K562 (cell line): ENCODE measurements around the gene SSR2. TPM values are rescaled to one million over a fixed set of nuclear protein-coding genes. Genes with fewer than 3 reads are reported as not detected.
A peak's percentile ranks its signal among the peaks of the same experiment; 100 is the strongest.

Experiments used
- CEBPG ChIP-seq, 3 experiments: fragments of 200-800 bp in 1 of 3; sonication (Bioruptor generic) in 1 of 3; sonication (generic) in 1 of 3; formaldehyde crosslinking in 1 of 3; IDR thresholded peaks in 2 of 3; conservative IDR thresholded peaks in 1 of 3; 2 replicates each; pipeline versions ENCODE4 v1.6.1 to v1.8.0; 2016 to 2022; ENCODE audit warnings: missing compliant biosample characterization in 2 of 3, missing genetic modification characterization in 2 of 3, mild to moderate bottlenecking in 1 of 3, missing genetic modification reagents in 1 of 3
- FIP1L1 ChIP-seq: fragments of 200-400 bp; formaldehyde crosslinking; IDR thresholded peaks from 2 replicates; pipeline ENCODE4 v1.6.1; 2018; ENCODE audit warnings: mild to moderate bottlenecking, low read depth, low read length; ENCODE audit not compliant: poor library complexity, severe bottlenecking
- GABPB1 ChIP-seq: sonication (generic); formaldehyde crosslinking; IDR thresholded peaks from 2 replicates; pipeline ENCODE4 v1.8.0; 2022; ENCODE audit warnings: mild to moderate bottlenecking, missing genetic modification reagents
- MCM5 ChIP-seq: fragments of 450-650 bp; IDR thresholded peaks from 2 replicates; pipeline ENCODE4 v1.6.1; 2016; ENCODE audit warnings: low read depth
- MCM7 ChIP-seq, 2 experiments: fragments of 450-650 bp; IDR thresholded peaks; 2 replicates each; pipeline ENCODE4 v1.6.1; 2016 to 2018
- MIER1 ChIP-seq: fragments of 450-650 bp; IDR thresholded peaks from 2 replicates; pipeline ENCODE4 v1.6.1; 2016; ENCODE audit warnings: antibody characterized with exemption, mild to moderate bottlenecking, low read depth
- TAF9B ChIP-seq: fragments of 450-650 bp; IDR thresholded peaks from 2 replicates; pipeline ENCODE4 v1.6.1; 2018; ENCODE audit warnings: mild to moderate bottlenecking; ENCODE audit not compliant: partially characterized antibody
- ZC3H4 ChIP-seq: sonication (generic); formaldehyde crosslinking; IDR thresholded peaks from 2 replicates; pipeline ENCODE4 v1.9.0; 2021; ENCODE audit warnings: missing genetic modification reagents, borderline replicate concordance
- ZNF232 ChIP-seq: sonication (generic); formaldehyde crosslinking; IDR thresholded peaks from 2 replicates; pipeline ENCODE4 v1.8.0; 2022; ENCODE audit warnings: mild to moderate bottlenecking, missing genetic modification reagents
- ZNF263 ChIP-seq: sonication (generic); formaldehyde crosslinking; IDR thresholded peaks from 2 replicates; pipeline ENCODE4 v1.8.0; 2022; ENCODE audit warnings: mild to moderate bottlenecking, missing genetic modification reagents, borderline replicate concordance
- ZNF77 ChIP-seq: fragments of 250-450 bp; sonication (Bioruptor Pico); IDR thresholded peaks from 2 replicates; pipeline ENCODE4 v1.5.0; 2020
- polyA plus RNA-seq, 8 experiments: library from polyadenylated mRNA; depleted of rRNA in 4 of 8; stranded (reverse) in 5 of 8; unstranded in 3 of 8; fragments of >200 nt; fragmentation: Nextera tagmentation in 2 of 8; fragmentation: Illumina TruSeq in 1 of 8; extraction: Ambion mirVana in 2 of 8; extraction: Trizol in 1 of 8; gene quantifications; 2 replicates each; pipeline versions ENCODE4 v1.2.1 to v1.2.3, GENCODE V29; 2011 to 2014; ENCODE audit warnings: inconsistent platforms in 1 of 8, missing spikeins in 1 of 8
- total RNA-seq, 7 experiments: library from RNA; depleted of rRNA in 6 of 7; stranded (reverse); fragments of >200 nt in 6 of 7; fragmentation: Illumina TruSeq in 2 of 7; extraction: Trizol in 2 of 7; gene quantifications; 2 replicates each; pipeline versions ENCODE4 v1.2.1 to v1.2.3, GENCODE V29; 2011 to 2021; ENCODE audit warnings: low replicate concordance in 1 of 7
- TF ChIP-seq, protein P1 (sequence below): IDR thresholded peaks from 3 replicates; pipeline ENCODE4 v1.6.1; 2011; ENCODE audit warnings: borderline replicate concordance, mild to moderate bottlenecking, moderate library complexity; ENCODE audit not compliant: insufficient read length; ENCODE audit errors: extremely low read depth
- TF ChIP-seq, protein P2 (sequence below): fragments of 200-600 bp; sonication (generic); IDR thresholded peaks from one replicate; pipeline ENCODE4 v1.6.1; 2012; ENCODE audit warnings: mild to moderate bottlenecking, low read depth, low read length, inconsistent platforms

Gene SSR2
- total and polyA plus RNA-seq, 9 of the 15 experiments (the other 6 are each of a cell fraction or from before 2014, with no cell fraction given), result 161 to 411 (median 240) TPM

DNA sequence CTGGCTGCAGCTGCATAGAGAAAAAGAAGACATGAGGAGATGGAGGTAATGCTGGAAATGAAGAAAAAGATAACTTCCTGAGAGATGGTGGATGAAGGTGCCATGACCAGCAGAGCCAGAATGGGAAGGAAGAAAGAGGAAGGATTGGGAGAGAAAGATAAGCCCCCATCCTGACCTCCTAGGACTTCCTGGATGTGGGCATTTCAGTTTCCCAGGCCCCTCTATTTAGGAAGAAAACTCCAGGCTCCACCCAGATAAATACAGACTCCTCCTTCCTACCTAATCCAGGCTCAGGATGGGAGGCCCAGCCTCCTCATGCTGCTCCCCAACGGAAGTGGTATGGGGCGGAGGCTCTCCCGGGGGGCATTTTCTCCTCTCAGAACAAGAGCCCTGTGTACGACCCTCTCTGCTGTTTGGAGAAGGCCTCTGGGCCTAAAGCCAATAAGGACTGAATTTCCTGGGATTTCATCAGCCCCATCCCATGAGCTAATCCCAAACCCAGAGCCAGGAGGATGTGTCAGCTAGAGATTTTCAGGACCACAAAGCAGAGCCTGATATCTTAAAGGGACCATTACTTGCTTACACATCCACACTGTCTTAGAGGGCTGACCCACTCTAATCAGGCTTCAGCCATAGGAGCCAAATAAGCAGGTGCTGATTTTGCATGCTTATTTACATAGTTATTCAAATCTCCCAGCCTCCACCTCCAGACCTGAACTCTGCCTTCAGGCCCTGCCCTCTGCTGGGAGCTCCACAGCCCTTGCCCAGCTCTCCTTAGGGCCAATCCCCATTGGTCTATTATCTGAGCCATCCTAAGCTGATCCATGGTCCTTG is 37.3 kb downstream of the SSR2 start (continued):
- TF ChIP-seq, protein P1, sequence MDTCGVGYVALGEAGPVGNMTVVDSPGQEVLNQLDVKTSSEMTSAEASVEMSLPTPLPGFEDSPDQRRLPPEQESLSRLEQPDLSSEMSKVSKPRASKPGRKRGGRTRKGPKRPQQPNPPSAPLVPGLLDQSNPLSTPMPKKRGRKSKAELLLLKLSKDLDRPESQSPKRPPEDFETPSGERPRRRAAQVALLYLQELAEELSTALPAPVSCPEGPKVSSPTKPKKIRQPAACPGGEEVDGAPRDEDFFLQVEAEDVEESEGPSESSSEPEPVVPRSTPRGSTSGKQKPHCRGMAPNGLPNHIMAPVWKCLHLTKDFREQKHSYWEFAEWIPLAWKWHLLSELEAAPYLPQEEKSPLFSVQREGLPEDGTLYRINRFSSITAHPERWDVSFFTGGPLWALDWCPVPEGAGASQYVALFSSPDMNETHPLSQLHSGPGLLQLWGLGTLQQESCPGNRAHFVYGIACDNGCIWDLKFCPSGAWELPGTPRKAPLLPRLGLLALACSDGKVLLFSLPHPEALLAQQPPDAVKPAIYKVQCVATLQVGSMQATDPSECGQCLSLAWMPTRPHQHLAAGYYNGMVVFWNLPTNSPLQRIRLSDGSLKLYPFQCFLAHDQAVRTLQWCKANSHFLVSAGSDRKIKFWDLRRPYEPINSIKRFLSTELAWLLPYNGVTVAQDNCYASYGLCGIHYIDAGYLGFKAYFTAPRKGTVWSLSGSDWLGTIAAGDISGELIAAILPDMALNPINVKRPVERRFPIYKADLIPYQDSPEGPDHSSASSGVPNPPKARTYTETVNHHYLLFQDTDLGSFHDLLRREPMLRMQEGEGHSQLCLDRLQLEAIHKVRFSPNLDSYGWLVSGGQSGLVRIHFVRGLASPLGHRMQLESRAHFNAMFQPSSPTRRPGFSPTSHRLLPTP, result no peak
- TF ChIP-seq ZNF77 (CRISPR knock-in tag), result no peak
- no peak for TF ChIP-seq ZNF263 (CRISPR knock-in tag)
- TF ChIP-seq MCM5, result no peak
- TF ChIP-seq GABPB1 (CRISPR knock-in tag), result no peak
- TF ChIP-seq, protein P2, sequence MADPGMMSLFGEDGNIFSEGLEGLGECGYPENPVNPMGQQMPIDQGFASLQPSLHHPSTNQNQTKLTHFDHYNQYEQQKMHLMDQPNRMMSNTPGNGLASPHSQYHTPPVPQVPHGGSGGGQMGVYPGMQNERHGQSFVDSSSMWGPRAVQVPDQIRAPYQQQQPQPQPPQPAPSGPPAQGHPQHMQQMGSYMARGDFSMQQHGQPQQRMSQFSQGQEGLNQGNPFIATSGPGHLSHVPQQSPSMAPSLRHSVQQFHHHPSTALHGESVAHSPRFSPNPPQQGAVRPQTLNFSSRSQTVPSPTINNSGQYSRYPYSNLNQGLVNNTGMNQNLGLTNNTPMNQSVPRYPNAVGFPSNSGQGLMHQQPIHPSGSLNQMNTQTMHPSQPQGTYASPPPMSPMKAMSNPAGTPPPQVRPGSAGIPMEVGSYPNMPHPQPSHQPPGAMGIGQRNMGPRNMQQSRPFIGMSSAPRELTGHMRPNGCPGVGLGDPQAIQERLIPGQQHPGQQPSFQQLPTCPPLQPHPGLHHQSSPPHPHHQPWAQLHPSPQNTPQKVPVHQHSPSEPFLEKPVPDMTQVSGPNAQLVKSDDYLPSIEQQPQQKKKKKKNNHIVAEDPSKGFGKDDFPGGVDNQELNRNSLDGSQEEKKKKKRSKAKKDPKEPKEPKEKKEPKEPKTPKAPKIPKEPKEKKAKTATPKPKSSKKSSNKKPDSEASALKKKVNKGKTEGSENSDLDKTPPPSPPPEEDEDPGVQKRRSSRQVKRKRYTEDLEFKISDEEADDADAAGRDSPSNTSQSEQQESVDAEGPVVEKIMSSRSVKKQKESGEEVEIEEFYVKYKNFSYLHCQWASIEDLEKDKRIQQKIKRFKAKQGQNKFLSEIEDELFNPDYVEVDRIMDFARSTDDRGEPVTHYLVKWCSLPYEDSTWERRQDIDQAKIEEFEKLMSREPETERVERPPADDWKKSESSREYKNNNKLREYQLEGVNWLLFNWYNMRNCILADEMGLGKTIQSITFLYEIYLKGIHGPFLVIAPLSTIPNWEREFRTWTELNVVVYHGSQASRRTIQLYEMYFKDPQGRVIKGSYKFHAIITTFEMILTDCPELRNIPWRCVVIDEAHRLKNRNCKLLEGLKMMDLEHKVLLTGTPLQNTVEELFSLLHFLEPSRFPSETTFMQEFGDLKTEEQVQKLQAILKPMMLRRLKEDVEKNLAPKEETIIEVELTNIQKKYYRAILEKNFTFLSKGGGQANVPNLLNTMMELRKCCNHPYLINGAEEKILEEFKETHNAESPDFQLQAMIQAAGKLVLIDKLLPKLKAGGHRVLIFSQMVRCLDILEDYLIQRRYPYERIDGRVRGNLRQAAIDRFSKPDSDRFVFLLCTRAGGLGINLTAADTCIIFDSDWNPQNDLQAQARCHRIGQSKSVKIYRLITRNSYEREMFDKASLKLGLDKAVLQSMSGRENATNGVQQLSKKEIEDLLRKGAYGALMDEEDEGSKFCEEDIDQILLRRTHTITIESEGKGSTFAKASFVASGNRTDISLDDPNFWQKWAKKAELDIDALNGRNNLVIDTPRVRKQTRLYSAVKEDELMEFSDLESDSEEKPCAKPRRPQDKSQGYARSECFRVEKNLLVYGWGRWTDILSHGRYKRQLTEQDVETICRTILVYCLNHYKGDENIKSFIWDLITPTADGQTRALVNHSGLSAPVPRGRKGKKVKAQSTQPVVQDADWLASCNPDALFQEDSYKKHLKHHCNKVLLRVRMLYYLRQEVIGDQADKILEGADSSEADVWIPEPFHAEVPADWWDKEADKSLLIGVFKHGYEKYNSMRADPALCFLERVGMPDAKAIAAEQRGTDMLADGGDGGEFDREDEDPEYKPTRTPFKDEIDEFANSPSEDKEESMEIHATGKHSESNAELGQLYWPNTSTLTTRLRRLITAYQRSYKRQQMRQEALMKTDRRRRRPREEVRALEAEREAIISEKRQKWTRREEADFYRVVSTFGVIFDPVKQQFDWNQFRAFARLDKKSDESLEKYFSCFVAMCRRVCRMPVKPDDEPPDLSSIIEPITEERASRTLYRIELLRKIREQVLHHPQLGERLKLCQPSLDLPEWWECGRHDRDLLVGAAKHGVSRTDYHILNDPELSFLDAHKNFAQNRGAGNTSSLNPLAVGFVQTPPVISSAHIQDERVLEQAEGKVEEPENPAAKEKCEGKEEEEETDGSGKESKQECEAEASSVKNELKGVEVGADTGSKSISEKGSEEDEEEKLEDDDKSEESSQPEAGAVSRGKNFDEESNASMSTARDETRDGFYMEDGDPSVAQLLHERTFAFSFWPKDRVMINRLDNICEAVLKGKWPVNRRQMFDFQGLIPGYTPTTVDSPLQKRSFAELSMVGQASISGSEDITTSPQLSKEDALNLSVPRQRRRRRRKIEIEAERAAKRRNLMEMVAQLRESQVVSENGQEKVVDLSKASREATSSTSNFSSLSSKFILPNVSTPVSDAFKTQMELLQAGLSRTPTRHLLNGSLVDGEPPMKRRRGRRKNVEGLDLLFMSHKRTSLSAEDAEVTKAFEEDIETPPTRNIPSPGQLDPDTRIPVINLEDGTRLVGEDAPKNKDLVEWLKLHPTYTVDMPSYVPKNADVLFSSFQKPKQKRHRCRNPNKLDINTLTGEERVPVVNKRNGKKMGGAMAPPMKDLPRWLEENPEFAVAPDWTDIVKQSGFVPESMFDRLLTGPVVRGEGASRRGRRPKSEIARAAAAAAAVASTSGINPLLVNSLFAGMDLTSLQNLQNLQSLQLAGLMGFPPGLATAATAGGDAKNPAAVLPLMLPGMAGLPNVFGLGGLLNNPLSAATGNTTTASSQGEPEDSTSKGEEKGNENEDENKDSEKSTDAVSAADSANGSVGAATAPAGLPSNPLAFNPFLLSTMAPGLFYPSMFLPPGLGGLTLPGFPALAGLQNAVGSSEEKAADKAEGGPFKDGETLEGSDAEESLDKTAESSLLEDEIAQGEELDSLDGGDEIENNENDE, result no peak
- no peak for TF ChIP-seq MCM7 (IDR thresholded peaks at IDR 0.05)
- no peak for TF ChIP-seq FIP1L1
- TF ChIP-seq ZC3H4 (CRISPR knock-in tag), result no peak
- TF ChIP-seq TAF9B, result no peak
- peak; percentile 96 for TF ChIP-seq CEBPG (CRISPR knock-in tag; IDR thresholded peaks at IDR 0.05)
- peak; percentile 69 to 99 for TF ChIP-seq CEBPG (tag; conservative IDR thresholded peaks at IDR 0.05 in 1 of 2, IDR thresholded peaks at IDR 0.05 in 1 of 2)
- TF ChIP-seq MIER1, result no peak
- TF ChIP-seq ZNF232 (CRISPR knock-in tag), result no peak
